GM18507 (cell line): ENCODE data around the gene CHDH.
A peak's percentile ranks its signal among the peaks of the same experiment; 100 is the strongest.

Experiments
- DNase-seq: peaks from one replicate; pipeline ENCODE4 v3.0.0; 2011; ENCODE audit warnings: low read depth; ENCODE audit not compliant: insufficient read length; ENCODE audit errors: extremely low spot score
- FAIRE-seq: peaks from 2 replicates; lab custom pipeline; 2011; peaks lifted over from hg19 to GRCh38; lab: Jason Lieb, UNC

Gene CHDH

GRCh38 chr3:53813876-53814275, 32.3 kb downstream of the CHDH start:
- no peak for FAIRE-seq
- no peak for DNase-seq

GRCh38 chr3:53813229-53813628, 33.0 kb downstream of the CHDH start:
- no peak for DNase-seq
- no peak for FAIRE-seq

- FAIRE-seq (no peak), DNase-seq (no peak)
Observed at GRCh38 chr3:53812434-53812833, 33.8 kb downstream of the CHDH start.

GRCh38 chr3:53811143-53811927, 34.9 kb downstream of the CHDH start:
- DNase-seq = no peak
- FAIRE-seq = no peak

- no peak for DNase-seq
- no peak for FAIRE-seq
Observed at GRCh38 chr3:53809764-53810400, 36.3 kb downstream of the CHDH start.

GRCh38 chr3:53809267-53809666, 37.0 kb downstream of the CHDH start:
- no peak for FAIRE-seq
- DNase-seq = no peak

GRCh38 chr3:53808496-53808895, 37.7 kb downstream of the CHDH start:
- FAIRE-seq (no peak), DNase-seq (no peak)

GRCh38 chr3:53807117-53807810, 39.0 kb downstream of the CHDH start:
- DNase-seq (no peak), FAIRE-seq (peak; percentile 15)

- FAIRE-seq (peak; percentile 89), DNase-seq (peak; percentile 29)
Observed at GRCh38 chr3:53806182-53807116, 39.8 kb downstream of the CHDH start.

GRCh38 chr3:53805463-53806159, 40.6 kb downstream of the CHDH start:
- no peak for DNase-seq
- FAIRE-seq = no peak

GRCh38 chr3:53804697-53805462, 41.3 kb downstream of the CHDH start:
- DNase-seq = no peak
- peak; percentile 80 for FAIRE-seq

GRCh38 chr3:53803816-53804695, 42.2 kb downstream of the CHDH start:
- DNase-seq = no peak
- no peak for FAIRE-seq

- no peak for DNase-seq
- FAIRE-seq = no peak
Observed at GRCh38 chr3:53803124-53803815, 42.9 kb downstream of the CHDH start.

GRCh38 chr3:53802256-53802880, 43.9 kb downstream of the CHDH start:
- no peak for DNase-seq
- FAIRE-seq = no peak

GRCh38 chr3:53801319-53801718, 44.9 kb downstream of the CHDH start:
- DNase-seq (no peak), FAIRE-seq (no peak)
